Right forelimb (tissue), 1 donor: Measurements from ENCODE around the gene PIGS.
A peak's percentile ranks its signal among the peaks of the same experiment; 100 is the strongest.
"Not testable (repeated sequence)": the region's sequence is repeated elsewhere in the genome, so short reads cannot be mapped to it uniquely, and the experiment has no call there.

Experiments used
- DNase-seq: peaks from one replicate; pipeline ENCODE4 v3.0.0-alpha.2; 2018

Gene PIGS

DNA sequence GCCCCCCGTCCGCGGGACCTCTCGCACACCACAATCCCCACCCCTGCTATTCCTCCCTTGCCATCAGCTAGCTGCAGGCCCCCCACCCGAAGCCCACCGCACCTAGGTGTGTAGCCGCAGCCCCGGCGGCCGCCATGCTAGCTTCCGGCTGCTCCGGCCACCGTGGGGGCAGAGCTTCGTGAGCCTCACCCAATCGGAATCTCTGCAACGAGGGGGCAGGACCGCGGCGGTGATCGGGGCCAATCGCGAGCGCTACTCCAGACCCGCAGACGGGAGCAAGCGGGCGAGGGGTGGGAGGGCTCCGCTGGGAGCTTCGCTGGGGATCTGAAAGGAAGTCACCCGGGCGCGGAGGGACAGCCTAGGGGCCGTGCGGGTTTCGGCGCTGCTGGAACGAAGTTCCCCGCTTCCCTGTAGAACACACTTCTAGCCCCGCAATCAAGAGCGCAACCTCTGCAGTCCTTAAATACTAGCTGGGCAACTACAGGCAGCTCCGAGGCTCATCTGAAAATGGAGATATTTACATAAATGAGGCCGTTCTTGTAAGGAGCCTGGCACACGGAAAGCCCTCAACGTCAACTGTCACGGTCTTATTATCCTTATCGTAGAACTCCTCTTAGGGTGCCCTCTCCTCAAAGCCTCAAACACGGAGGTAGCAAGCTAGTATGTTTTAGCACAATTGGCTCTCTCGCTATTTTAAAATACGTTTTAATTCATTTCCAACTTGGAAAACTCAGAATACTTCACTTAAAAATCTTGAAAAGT lies at the start of gene PIGS:
Gene PIGS, minus strand, starts transcription at position 164 of the 762 bp plus-strand sequence. Its CDS starts 28 bp downstream, at position 136.
- peak; percentile 93 for DNase-seq

DNA sequence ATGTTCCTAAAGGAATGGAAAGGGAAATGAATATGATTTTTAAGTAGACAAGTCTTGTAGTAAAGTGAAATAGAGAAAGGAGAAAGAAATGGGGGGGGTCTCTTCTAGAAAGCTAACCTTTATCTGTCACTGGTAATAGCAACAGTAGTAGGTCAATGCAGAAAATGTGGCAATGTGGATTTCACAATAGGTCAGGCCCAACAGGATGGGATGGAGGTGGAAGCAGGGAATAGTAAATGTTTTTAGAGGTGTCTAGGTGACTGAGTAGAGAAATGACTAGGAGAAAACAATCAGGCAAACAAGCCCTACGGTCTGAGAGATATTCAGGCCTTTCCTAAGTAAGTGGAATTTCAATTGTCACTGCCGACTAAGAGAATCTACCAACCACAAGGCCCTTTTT lies 48.7 kb upstream of the PIGS start:
- DNase-seq, result no peak

DNA sequence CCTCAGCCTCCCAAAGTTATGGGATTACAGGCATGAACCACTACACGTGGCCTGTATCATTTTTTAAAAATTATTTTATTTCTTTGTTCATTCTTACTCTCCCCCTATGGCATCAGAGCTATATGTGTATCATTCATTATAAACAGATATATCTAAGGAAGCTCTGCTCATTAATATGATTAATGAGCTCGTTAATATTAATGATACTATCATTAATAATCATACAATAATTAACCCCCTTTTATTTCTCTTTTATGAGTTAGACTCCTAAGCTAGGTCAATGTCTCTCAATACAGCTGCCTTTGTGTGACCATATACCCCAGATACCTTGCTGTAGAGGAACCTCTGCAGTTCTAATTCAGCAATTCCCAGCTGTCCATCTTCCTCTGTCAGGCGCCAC lies 47.1 kb upstream of the PIGS start:
- no peak for DNase-seq

DNA sequence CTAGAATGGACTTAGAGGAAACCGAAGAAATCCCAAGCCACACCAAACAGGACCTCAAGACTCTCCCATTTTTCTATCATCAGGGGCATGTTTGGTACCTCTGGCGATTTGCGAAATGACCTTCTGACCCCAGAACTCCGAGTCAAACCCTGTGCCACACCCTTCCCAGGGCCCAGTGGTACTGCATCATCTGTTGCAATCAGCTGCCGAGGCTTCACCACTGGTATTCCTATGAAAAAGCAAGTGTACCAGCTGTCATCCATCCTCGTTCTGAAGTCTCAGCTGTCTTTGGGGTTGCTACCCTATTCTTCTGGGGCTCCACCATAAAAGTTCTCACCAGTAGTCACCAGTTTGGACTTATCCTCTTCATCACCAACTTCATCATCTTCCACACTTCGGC lies 45.0 kb upstream of the PIGS start:
- no peak for DNase-seq

DNA sequence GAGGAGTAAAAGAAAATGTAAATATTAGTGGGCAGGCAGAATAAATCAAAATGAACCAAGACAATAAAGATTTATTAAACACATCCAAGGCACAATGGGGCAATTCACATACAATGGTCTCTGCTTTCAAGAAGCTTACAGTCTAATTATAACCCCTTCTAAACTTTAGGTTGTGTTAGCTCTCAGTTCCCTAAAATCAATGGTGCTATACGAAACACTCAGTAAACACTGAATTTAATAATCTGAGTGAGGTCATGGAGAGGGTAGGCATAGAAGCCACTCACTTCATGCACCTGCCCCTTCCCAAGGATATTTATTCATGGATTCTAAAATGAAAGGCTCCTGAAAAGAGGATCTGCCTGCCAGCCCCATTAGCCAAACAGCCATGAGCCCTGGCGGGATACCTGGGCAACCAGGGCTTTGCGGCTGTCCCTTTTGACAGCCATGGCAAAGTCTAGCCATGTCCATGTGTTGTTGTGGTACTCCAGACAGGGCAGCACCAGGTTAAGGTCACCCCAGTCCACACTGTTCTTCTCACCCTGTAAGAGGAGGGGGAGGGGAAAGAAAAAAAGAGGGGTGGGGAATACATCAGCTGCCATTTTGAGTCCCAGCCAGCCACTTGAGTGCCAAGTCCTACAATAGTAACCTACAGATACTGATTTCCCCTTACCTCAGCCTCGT lies 44.1 kb upstream of the PIGS start:
- no peak for DNase-seq

DNA sequence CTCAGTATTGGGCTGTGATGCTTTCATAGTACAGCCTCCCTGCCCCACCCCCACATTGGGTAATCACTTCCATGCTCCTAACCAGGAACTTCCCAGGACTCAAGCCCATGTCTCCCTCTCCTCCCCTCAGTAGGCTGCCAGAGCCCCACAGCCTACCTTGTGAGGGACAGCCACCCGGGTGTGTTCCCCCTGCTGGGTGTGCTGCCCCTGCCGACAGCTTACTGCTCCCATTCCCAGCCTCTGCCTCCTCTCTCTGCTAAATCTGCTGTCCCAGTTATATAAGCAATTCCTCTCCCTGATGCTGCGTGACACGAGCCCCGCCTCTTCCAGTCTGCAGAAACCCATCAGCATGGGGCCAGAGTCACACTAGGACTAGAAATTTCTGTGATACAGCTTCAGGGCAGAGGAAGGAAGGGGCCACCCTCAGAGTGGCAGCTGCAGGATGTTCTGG lies 42.6 kb upstream of the PIGS start, which contains the start of gene RSKR:
Gene RSKR, minus strand, starts transcription at position 255 of the 451 bp plus-strand sequence. Its CDS starts 24 bp downstream, at position 231.
- DNase-seq, result no peak

DNA sequence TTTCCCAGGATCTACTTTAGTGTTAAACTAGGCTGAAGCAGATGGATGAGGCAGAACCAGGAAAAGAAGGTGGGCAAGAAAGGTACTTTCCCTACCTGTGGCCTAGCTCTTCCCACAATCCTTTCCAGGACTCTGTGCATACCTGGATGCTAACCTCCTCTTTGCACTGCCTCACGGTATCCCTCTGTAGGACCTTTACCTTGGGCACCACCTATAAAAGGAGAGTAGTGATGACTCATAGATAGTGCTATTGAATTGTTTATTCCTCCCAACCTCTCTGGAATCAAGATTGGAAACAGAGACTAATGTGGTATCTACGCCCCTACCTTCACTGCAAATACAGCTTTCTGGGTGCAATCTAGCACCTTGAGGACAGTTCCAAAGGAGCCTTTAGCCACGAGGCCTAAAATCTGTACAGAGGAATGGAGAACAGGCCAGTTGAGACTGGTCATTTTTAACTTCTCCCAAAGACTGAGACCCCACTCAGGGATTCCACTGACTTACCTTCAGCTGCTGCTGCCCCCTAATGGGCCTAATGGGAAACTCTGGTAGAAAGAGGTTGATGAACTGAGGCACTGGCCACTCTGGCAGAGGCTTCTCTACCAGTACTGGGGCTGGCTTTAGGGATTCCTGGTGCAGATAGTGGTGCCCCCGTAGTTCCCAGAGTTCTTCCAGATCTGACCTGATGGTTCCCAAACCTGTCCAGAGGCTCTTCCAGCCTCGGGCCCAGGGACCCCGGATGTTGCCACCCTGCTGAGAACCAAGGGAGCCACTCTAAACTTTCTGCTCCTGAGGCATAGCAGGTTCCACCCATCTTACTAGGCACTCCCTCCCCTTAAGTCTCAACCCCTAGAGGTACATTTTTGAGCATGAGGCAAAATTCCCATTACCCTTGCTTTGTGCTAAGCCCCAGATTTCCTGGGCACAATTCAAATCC lies 41.9 kb upstream of the PIGS start:
- DNase-seq, result no peak

DNA sequence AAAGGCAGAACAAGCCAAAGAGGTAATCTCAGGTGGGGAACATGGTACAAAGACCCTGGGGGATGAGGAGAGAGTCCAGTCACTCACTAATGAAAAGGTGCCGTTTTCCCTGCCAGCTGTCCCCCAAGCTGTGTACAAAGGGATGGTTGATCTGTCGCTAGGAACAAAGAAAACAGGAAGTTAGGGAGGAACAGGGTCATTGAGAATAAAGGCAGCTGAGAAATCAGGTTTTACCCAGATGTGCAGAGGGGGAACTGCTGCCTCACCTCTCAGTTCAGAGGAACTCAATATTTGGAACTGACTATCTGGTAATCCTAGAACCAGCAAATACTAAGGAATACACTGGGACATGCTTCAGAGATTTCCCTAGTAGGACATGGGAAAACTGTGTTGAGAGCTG lies 41.2 kb upstream of the PIGS start:
- no peak for DNase-seq

DNA sequence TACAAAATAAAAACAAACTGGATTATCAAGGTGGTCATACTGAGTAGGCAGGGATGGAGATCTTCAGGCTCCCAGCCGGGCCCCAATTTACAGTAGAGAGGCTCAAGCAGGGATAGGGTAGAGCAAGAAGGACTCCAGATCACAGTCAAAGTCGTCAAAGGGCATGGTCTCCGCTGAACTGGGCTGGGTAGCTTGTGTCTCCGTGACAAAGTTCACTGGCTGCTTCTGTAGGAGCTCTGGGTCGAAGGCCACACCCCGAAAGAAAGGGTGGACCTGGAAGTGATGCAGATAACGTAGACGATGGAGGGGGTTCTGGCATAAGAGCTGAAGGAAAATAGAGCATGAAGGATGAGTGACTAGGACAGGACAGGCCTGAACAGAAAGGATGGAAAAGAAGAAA lies 39.1 kb upstream of the PIGS start:
- no peak for DNase-seq

DNA sequence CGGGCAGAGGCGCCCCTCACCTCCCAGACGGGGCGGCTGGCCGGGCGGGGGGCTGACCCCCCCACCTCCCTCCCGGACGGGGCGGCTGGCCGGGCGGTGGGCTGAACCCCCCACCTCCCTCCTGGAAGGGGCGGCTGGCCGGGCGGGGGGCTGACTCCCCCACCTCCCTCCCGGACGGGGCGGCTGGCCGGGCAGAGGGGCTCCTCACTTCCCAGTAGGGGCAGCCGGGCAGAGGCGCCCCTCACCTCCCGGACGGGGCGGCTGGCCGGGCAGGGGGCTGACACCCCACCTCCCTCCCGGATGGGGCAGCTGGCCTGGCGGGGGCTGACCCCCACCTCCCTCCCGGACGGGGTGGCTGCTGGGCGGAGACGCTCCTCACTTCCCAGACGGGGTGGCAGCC lies 32.7 kb upstream of the PIGS start:
- DNase-seq, result not testable (repeated sequence)

DNA sequence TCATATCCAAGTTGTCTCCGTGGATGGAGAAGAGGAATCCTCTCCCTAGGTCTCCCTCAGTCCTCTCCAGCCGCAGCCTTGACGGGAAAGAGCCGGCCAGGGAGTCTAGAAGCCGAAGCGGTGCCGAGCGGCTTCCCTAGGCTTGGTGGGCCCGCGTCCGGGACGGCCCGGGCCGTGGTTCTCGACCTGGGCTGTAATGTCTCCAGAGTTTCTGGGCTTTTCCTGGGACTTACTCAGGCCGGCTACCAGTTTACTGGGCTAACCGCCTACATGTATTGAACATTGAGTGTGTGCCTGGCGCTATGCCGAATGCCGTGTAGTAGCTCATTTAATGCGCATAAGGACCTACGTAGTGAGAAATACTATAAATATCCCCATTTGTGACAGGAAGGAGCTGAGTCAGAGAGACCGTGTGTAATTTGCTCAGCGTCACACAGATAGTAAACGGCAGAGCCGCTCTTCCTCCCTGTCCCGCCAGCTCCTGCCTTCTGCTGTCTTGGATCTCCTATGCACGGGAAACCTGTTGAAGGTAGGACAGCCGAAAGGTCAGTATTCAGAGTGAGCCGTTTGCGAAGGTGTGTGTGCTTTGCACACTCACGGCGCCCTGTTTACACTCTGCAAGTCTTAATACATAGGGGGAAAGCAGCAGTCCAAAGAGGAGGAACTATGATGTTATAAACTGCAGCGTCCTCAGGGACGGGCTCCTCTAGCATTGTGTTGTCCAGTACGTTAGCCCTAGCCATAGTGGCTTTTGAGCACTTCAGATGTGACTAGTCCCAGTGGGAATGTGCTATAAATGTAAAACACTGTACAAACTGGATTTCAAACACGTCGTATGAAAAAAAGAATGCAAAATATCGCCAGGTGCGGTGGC lies 28.2 kb upstream of the PIGS start:
- DNase-seq, result no peak

DNA sequence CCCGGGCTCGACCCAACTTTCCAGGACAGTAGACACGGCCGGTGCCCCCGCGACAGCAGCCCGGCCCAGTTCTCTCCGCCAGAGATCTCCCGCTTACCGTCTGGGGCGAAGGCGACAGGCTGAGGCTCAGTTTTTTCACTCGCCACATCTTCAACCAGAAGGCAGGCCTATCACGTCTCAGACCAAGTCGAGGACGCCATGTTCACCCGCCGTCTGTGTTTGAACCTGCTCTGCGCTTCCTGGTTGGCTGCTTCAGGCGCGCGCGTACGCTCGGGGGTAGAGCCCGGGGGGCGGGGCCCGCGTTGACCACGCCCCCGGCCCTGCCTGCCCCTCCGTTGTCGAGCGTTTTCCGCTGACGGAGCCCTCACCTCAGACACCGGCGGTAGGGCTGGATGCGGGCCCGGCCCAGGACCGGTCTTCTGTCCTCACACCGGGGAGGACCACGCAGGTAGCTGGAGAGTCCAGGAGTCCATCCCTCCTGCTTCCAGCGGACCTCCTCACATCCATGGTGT lies 27.5 kb upstream of the PIGS start, which contains the start of gene SPAG5:
Gene SPAG5, minus strand, starts transcription at position 227 of the 512 bp plus-strand sequence. Its CDS starts 79 bp downstream, at position 148.
- DNase-seq, result peak; percentile 95

DNA sequence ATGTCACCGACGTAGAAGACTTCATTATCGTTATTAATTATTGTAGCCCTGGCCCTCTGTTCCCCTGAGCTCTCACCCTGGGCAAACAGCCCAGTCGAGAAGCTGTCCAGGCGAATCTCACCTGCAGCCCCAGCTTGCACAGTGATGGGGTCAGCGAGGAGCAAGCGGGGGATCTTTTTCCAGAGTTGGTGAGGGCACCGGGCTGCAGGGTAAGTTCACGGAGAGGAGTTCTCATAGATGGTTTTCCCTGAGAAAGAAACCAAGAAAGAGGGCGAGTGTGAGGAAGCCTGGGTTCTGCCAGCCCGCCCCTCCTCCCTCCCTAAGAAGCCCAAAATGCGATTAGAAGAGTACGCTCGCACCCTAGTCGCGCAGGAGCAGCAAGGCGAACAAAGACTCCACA lies 27.1 kb upstream of the PIGS start:
- no peak for DNase-seq

DNA sequence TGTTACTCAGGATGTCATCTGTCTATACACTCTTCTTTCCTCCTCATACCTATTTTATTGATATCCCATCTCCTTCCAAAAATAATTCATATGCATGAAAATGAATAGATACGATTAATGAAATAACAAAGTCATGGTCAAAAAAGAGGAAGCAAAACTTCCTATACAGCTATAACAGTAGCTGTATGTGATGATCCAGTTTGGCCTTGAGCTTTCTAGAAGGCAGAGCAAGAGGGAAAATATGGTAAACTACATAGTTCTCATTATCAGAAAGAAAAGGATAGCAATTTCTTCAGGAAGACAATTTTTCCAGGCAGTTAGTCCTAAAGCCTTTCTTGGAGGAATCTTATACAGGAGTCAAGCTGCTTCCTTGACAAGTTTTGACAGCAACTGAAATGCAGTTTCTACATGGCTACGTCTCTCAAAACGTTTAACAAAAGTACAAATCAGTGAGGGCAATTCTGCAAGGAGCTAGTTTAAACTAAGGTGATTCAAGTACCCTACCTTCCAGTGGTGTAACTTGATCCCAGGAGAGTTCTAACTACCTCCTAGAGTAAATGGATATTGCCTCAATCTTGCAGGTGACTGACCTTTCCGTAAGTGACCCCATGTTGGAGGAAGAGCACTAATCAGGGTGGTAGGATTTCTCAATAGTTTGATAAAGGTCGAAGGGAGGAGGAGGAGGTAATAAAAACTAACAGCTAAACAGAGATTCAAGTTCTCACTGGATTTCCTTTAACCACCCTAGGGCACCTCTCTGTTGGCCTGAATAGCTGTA lies 26.5 kb upstream of the PIGS start:
- DNase-seq, result no peak

DNA sequence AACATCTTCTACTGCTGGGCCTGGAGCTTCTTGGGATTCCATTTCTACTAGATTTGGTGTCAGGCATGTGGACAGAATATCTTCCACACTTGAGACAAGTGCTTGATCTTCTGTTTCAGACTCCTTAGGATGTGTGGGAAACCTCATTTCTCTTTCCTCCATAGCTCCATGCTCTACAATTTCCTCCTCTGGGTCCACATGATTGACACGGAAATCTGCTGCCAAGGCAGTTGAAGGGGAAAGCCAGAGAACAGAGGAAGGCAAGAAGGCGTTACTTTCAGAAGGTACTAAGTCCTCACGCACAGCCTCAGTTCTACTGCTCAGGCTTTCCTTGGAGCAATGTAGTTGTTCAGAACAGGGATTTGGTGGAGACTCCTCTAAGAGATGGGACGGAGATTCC lies 20.9 kb upstream of the PIGS start:
- DNase-seq, result no peak

DNA sequence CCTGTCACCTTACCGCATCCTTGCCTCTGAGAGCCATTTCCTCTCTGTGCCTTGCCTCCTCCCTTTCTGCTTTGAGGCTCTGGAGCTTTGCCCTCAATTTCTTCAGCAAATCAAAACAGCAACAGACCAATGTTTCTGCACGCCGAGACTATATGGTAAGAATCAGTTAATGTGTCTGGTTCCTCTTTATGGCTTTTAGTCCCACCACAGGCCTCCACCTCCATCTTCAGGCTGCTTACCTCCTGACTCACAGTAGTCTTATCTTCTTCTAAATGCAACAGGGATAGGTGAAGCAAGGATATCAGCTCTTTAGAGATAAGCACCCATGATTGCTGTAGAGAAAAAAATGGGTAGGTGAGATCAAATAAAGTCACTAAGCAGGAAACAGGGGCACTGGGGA lies 14.5 kb upstream of the PIGS start:
- DNase-seq, result no peak

DNA sequence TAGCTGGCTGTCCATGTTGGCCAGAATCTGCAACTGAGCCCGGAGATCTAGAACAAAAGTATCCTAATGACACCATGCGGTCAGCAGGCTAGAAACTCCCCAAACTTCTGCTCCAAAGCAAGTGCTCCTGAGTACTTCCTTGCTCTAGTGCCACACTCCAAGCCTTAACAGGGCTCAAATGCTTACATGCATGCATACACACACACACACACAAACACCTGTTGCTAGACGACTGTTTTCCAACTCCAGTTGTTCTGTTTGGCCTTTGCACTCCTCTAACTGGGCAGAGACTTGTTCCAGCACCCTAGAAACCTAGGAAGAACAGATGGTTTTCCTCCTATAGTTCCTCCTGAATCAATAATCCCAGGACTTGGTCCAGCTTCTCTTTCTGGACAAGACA lies 13.1 kb upstream of the PIGS start:
- DNase-seq, result no peak

DNA sequence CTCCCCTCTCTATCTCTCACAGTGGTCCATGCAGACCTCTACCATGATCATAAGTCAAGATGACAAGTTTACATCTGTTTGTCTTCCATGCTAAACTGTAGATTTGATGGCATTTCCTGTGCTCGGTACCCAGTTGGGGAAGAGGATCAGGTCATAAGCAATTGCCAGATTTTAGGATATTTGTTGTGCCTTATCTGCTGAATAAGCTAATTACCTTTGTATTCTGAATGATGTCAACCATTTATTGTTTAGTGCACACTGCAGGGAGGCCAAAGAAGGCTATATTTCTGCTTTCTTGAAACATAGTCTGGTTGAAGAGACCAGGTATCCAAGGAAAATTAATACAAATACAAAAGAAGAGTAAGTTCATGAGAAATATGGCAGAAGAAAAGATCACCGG lies 11.2 kb upstream of the PIGS start:
- DNase-seq, result no peak

DNA sequence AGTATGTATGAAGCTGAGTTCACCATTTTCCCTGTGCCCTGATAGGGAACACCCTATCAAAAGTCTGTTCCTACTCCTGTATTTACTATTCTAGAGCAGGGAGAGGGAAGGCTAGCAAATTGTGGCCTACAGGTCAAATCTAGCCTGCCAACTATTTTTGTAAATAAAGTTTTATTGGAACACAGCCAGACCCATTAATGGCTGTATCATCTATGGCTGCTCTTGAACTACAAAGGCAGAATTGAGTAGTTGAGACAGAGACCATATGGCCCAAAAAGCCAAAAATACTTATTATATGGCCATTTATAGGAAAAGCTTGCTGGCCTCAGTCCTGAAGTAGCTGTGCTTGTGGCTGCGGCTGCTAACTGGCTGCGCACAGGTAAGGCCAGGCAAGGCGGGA lies 9.6 kb upstream of the PIGS start:
- no peak for DNase-seq

DNA sequence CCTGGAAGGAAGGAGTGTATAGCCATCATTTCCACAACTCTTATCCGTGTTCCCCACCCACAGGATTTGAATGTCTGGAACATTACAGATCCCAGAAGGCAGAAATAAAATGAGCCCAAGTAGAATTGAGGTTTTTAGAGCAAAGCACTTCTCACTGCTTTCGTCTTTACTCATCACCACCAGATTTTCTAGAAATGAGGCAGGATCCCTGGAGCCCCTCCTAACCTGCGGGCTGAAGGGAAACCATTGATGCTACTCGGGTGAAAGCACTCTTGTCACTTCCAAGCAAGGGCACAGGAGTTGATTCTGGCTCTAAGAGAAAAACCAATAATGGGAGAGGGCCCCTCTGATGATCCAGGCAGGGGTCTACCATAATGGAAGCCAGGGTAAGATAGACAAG lies 8.2 kb upstream of the PIGS start:
- DNase-seq, result no peak
